Fibroblast of villous mesenchyme (primary cell): Measurements from ENCODE around the gene C8G. TPM values are rescaled to one million over a fixed set of nuclear protein-coding genes. Genes with fewer than 3 reads are reported as not detected.

Experiments
- DNase-seq: peaks from one replicate; pipeline ENCODE4 v3.0.0-alpha.2; 2010; ENCODE audit warnings: low read depth
- H3K4me3 ChIP-seq: 2 replicates; pipeline ENCODE4 v1.5.1; 2011; ENCODE audit warnings: low read depth, mild to moderate bottlenecking, low read length
- CTCF ChIP-seq: IDR thresholded peaks from 2 replicates; pipeline ENCODE4 v1.5.1; 2012; ENCODE audit warnings: low read depth, mild to moderate bottlenecking, low read length; ENCODE audit not compliant: insufficient read depth
- total RNA-seq: library from RNA; depleted of rRNA; stranded (reverse); fragments of >200 nt; gene quantifications from 2 replicates; pipeline ENCODE4 v1.2.3, GENCODE V29; 2012

Gene C8G
- total RNA-seq, 1 donor: 0.86 TPM

- no peak overlapping the region for H3K4me3 ChIP-seq
- no peak for TF ChIP-seq CTCF
- no peak for DNase-seq
Observed at GRCh38 chr9:136963341-136963740, 18.3 kb downstream of the C8G start.

- no peak for DNase-seq
- no peak for TF ChIP-seq CTCF
- H3K4me3 ChIP-seq: no peak overlapping the region
Observed at GRCh38 chr9:136963751-136964150, 18.7 kb downstream of the C8G start.

- DNase-seq: no peak
- H3K4me3 ChIP-seq: no peak overlapping the region
- TF ChIP-seq CTCF: no peak
Observed at GRCh38 chr9:136964171-136964689, 19.2 kb downstream of the C8G start.

GRCh38 chr9:136964833-136965422, 19.9 kb downstream of the C8G start:
- no peak for DNase-seq
- TF ChIP-seq CTCF: no peak
- no peak overlapping the region for H3K4me3 ChIP-seq

- H3K4me3 ChIP-seq: no peak overlapping the region
- TF ChIP-seq CTCF: no peak
- DNase-seq: peak; percentile 21
Observed at GRCh38 chr9:136965771-136966484, 20.9 kb downstream of the C8G start.

- no peak for DNase-seq
- H3K4me3 ChIP-seq: no peak overlapping the region
- TF ChIP-seq CTCF: no peak
Observed at GRCh38 chr9:136968333-136969127, 23.5 kb downstream of the C8G start.
